Germinal center (tissue), 1 donor: ENCODE measurements around the gene MALRD1.

Source experiments
- DNase-seq: peaks from one replicate; pipeline ENCODE4 v3.0.0; 2012; ENCODE audit warnings: mixed read lengths, low spot score

MALRD1 gene

GRCh38 chr10:19231034-19231433 is 182.4 kb downstream of the MALRD1 start:
- no peak for DNase-seq

GRCh38 chr10:19245889-19246752 is 197.5 kb downstream of the MALRD1 start:
- no peak for DNase-seq

- no peak for DNase-seq
These were observed 199.2 kb downstream of the MALRD1 start for GRCh38 chr10:19247843-19248242.

GRCh38 chr10:19250546-19250945 is 201.9 kb downstream of the MALRD1 start:
- no peak for DNase-seq

GRCh38 chr10:19252531-19252930 is 203.9 kb downstream of the MALRD1 start:
- no peak for DNase-seq

- no peak for DNase-seq
These were observed 207.7 kb downstream of the MALRD1 start for GRCh38 chr10:19256331-19256730.

GRCh38 chr10:19263262-19263661 is 214.7 kb downstream of the MALRD1 start:
- DNase-seq: no peak

GRCh38 chr10:19283285-19283684 is 234.7 kb downstream of the MALRD1 start:
- DNase-seq: no peak

- no peak for DNase-seq
These were observed 235.2 kb downstream of the MALRD1 start for GRCh38 chr10:19283786-19284185.

- DNase-seq: no peak
These were observed 242.2 kb downstream of the MALRD1 start for GRCh38 chr10:19290770-19291169.

GRCh38 chr10:19294233-19294632 is 245.6 kb downstream of the MALRD1 start:
- no peak for DNase-seq

GRCh38 chr10:19299645-19300044 is 251.0 kb downstream of the MALRD1 start:
- DNase-seq: no peak

- DNase-seq: no peak
These were observed 253.5 kb downstream of the MALRD1 start for GRCh38 chr10:19302117-19302516.

- DNase-seq: no peak
These were observed 261.5 kb downstream of the MALRD1 start for GRCh38 chr10:19310066-19310465.

GRCh38 chr10:19316204-19316870 is 267.7 kb downstream of the MALRD1 start:
- no peak for DNase-seq

GRCh38 chr10:19317952-19318351 is 269.4 kb downstream of the MALRD1 start:
- no peak for DNase-seq

- no peak for DNase-seq
These were observed 277.0 kb downstream of the MALRD1 start for GRCh38 chr10:19325581-19325980.

GRCh38 chr10:19328582-19328981 is 280.0 kb downstream of the MALRD1 start:
- no peak for DNase-seq

- DNase-seq: no peak
These were observed 280.9 kb downstream of the MALRD1 start for GRCh38 chr10:19329475-19329874.

- DNase-seq: no peak
These were observed 283.7 kb downstream of the MALRD1 start for GRCh38 chr10:19332304-19332703.

GRCh38 chr10:19333631-19334030 is 285.0 kb downstream of the MALRD1 start:
- DNase-seq: no peak

GRCh38 chr10:19347621-19348020 is 299.0 kb downstream of the MALRD1 start:
- DNase-seq: no peak

- DNase-seq: no peak
These were observed 318.6 kb downstream of the MALRD1 start for GRCh38 chr10:19367176-19367575.
